Kasumi-1 (cell line): ENCODE measurements around the gene ZNF521.

Experiments used
- DNase-seq, 2 experiments: peaks; one replicate each; lab custom pipeline; 2025; lab: John Stamatoyannopoulos, UW

The ZNF521 gene

GRCh38 chr18:25351777-25352628 lies at the start of gene ZNF521:
Gene ZNF521, minus strand, starts transcription at chr18:25352166. Its CDS starts 1,220 bp downstream, at chr18:25350946.
- peak; percentile 46 to 51 for DNase-seq

DNA sequence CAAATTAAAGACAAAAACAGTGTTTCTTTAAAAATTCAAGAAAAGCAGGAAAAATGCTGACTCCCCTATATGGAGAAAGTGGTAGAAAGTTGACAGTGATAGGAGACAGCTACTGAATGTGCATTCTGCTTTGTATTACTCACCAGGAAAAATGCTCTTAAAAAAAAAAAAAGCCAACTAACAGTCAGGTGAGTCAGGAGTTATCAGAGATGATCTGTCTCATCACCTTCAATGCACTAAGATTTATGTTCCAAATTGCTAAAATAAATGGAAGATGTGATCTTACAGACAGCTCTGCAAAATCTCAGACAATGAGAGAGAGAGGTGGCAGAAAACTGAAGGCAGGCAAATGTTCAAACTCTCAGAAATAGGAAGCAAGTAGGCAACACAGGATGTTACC lies 47.6 kb upstream of the ZNF521 start:
- DNase-seq, result no peak

- DNase-seq, result no peak
Measured at GRCh38 chr18:25392192-25392591, 40.2 kb upstream of the ZNF521 start.

DNA sequence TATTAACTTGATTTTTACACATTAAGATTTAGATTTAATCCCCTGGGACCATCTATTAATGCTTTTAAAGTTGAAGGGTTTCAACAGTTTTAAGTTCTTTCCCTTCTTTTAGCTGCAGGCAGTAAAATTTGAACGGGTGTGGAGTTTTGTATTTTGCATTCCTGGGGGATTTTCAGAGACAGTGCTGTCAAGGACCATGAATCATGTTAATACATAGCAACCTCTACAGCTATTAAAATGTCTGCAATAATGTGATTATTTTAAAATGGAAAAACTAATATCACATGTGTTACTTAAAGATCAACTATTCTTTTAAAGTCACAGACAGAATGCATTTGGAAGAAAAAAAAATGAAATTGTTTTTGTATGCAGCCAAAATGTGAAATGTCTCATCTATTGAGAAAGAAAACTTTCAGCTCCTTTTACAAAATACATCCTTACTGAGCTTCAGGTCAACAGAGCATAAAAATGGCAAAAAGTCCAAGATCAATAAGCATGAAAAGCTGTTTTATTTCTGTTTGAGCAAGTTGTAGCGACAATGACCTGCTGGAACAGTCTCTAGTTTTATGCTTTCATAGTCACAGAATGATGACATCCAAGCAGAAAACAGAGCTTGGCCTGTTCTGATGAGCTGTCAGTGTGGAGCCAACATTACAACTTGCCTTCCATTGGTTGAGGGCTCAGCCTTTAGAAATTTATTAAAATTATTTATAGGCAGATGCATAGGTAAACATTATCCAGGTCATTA lies 21.6 kb upstream of the ZNF521 start:
- no peak for DNase-seq

GRCh38 chr18:25370391-25370790 lies 18.4 kb upstream of the ZNF521 start:
- DNase-seq, result no peak

- no peak for DNase-seq
Measured at GRCh38 chr18:25365242-25365641, 13.3 kb upstream of the ZNF521 start.

GRCh38 chr18:25364732-25365131 lies 12.8 kb upstream of the ZNF521 start:
- DNase-seq, result no peak

DNA sequence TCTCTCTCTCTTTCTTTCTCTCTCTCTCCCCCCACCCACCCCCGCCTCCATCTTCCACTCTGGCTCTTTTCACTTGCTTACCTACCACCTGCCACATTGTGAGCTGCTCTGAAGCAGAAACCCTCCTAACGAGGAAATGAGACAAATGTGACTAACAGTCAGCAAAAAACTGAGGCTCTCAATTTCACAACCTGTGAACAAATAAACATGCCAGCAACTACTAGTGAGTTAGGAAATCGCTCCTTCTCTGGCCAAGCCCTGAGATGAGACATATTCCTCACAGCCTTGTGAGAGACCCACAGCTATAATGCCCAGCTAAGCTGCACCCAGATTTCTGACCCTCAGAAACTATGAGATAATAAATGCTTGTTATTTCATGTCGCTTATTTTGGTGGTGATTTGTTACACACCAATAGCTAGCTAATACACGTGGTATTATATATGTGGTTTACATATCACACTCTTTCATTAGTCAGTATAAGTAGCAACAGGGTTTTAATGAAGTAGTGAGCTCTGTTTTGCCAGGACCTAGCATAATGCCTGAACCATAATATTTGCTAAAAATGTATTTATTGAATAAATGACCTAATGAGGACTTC lies 8.4 kb upstream of the ZNF521 start:
- no peak for DNase-seq

- DNase-seq, result no peak
Measured at GRCh38 chr18:25353080-25353479, 1.1 kb upstream of the ZNF521 start.

- no peak for DNase-seq
Measured at GRCh38 chr18:25352629-25353005, 651 bp upstream of the ZNF521 start.

DNA sequence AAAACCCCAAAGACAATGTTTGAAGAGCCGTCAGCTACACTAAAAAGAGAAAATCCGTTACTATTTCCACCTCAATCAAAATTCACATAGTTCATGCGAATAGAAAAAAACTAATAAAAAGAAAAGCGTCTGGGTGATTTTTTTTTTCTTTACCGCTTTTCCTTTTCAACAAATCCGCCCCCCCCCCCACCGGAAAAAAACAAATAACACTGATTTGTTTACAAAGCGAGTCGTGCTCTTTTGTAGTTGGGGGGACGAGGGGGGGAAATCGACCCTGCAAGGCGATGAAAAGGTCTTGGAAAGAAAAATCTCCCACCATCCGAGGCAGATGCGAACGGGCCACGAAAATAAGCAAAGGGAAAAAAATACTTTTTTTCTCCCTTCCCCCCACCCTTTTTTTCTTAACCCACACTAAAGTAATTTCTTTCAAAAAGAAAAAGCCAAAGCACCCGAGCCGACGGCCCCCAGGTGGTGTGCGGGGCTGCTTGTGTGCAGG lies 638 bp downstream of the ZNF521 start:
- DNase-seq, result no peak

GRCh38 chr18:25350489-25351251 lies 1.3 kb downstream of the ZNF521 start:
- DNase-seq, result peak in 1 of 2 experiments; percentile 6

DNA sequence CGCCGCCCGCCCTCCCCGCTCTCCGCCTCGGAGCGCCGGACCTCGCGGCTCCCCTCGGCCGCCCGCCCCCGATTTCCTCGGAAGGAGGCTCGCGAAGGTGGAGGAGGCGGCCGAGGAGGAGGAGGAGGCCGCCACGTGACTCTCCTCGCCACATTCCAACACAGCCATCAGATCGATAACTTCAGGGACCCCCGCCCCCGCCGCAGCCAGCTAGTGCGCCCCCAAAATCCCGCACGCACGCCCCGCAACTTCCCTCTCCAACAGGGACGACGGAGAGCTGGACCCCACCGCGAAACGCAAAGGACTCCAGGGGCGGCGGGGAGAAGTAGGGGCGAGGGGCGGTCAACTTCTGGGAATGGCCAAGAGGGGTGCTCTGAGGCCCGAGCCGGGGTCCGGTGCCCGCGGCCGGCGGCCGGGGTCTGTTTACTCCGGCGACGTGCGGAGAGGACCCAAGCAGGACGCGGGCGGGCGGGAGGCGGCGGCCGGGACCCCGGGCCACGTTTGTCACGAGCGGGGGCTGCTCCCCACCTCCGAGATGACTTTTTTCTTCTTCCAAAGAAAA lies 2.0 kb downstream of the ZNF521 start:
- no peak for DNase-seq

DNA sequence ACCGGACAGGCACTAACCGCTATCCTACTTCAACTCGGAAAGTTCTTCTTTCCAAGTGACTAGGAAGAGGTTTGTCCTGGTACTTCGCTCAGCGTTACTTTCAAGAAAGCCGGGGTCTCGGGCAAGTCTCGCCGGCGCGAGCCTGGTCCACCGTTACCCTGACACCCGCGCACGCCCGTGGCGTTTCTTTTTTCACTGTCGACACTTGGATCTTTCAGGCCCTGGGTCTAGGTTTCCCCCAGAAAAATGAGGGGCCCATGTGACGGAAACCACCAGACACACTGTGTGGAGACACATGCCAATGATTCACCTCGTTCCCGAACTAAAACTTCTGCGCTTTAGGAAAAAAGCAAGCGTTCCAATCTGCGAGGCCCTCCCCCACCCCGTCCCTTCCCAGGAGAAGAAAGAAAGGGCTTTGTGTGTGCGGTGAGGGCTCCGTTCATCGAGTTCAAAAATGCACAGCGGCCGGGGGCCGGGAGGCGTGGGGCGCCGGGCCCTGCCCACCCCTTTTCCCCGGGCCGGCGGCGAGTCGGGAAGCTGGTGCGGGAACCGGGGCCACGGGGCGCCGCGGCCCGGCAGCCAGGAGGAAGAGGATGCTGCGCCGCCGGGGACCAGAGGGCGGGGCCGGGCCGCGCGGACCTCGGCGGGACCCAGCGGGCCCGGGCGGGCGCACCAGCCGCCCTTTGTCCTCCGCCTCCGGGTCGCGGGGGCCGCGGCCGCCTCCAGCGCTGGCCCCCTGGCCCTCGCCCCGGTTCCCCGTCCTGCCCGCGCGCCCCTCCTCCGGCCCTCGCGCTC lies 2.6 kb downstream of the ZNF521 start:
- DNase-seq, result no peak

DNA sequence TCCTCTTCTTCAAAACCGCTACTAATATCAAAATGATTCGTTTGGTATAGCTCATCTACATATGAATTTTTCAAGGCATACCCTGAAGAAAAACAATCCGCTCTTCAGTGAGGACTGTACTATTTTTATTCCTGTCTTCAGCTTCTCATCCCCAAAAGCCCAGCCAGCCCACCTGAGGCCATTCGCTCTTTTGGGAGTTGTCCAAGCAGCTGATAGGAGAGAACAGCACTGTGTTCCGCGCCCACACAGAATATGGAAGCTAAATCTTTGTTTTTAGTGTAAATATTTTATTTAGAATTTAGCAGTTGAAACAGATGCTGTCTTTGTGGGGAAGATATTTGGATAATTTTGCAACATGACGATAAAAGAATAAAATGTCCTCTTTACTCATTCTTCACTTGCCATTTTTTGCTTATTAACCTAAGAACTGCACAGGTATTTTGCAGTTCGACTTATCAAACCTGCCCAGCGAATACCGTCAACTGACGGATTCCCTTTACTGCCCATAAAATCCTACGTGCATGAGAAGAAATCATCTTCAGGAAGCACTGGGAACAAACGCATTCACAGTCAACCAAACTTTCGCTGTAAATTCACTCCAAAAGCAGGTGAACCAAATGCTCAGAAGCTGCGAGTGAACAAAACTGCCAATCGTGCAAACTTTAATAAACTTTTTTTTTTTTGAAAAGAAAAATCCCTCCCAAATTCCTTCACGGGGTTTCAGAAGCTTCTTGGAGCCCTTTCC lies 3.4 kb downstream of the ZNF521 start:
- DNase-seq, result no peak

DNA sequence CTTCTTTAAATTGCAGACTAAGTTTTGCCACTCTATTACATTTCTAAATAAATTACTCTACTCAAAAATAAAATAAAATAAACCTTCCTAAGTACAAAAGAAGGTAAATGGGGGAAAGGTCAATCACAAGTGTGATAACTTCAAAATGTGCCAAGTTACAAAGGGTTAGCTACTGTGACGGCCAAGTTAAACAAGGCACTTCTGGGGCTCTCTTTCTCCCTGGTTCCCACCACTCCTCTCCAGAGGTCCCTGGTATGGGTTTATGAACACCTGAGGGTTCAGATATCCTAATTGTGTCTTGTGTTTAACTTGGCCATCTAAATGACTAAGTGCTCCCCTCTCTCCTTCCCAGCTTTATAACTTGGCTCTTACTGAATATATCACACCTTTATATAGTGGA lies 5.4 kb downstream of the ZNF521 start:
- no peak for DNase-seq

DNA sequence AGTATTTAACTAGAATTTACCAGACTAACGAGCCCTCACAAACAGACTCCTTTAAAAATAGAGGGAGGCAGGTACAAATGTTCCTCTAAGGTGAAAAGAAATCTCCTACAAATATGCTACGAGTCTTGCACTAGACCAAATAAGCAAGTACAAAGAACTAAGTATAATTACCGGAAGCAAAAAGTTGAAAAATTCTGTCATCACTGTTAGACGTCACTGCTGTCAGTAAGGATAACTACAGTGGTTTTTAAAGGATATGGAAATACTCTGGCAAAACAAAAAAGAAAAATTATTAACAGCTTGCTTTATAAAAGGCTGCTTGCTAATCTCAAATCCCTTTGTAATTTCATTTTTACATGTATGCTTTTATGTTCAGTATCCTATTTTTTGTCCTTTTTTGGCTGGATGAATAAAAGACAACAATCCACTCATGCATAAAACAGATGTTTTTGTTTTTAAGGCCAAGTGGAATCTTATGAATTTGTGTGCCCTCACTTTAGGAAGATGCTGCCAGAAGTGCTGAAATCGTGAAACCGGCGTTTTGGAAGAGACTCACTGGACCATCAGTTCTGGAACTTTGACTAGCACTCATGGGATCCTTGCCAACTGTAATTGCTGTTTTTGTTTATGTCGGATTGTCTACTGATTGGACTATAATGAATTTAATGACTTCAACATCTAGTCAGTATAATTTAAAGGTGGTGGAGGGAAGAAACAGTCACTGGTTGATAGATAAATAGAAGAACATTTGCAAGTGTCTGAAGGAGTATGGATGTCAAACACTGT lies 6.7 kb downstream of the ZNF521 start:
- no peak for DNase-seq

DNA sequence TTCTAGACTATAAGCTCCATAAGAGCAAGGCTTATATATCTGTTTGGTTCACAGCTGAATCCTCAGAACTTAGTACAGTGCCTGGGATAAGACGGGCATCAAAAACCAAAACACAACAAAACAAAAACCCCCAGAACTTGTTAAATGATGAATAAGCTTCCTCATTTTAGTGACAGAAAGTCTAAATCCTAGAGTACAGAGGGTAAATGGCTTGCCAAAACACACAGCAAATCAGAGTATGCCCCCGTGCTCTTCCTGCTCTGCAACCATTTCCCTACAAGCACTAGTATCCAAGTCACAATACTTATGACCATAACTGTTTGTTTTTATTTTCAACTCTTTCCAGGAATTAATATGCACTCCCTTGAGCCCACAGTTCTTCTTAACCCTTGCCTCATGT lies 10.1 kb downstream of the ZNF521 start:
- no peak for DNase-seq

GRCh38 chr18:25340762-25341161 lies 11.2 kb downstream of the ZNF521 start:
- DNase-seq, result no peak
